PC-9 (cell line): Measurements from ENCODE around the gene LRRC59. TPM values are rescaled to one million over a fixed set of nuclear protein-coding genes. Genes with fewer than 3 reads are reported as not detected.

Experiments
- BruUV-seq: library from RNA; stranded (reverse); fragments of 400-500 nt; replicated peaks from 2 replicates; lab custom pipeline; 2021; lab: Mats Ljungman, UMichigan
- CTCF ChIA-PET: fragments of 300-600 bp; sonication (Branson Sonifier 250); formaldehyde crosslinking; loops from one replicate; lab custom pipeline; 2022; ENCODE audit warnings: antibody characterized with exemption; lab: Charles Lee
- POLR2A ChIA-PET: fragments of 300-600 bp; sonication (Branson Sonifier 250); formaldehyde crosslinking; loops from one replicate; lab custom pipeline; 2022; ENCODE audit warnings: antibody characterized with exemption; ENCODE audit not compliant: unreplicated experiment; lab: Charles Lee
- DNase-seq, 2 experiments: peaks; one replicate each; pipeline versions ENCODE4 v3.0.0 to v3.0.0-alpha.2; 2015 to 2022; ENCODE audit warnings: mixed read lengths in 1 of 2
- H2AFZ ChIP-seq: fragments of 200-600 bp; sonication (generic); 2 replicates; pipeline ENCODE4 v1.8.1; 2017; ENCODE audit warnings: antibody characterized with exemption
- H3F3A ChIP-seq: fragments of 200-600 bp; sonication (generic); 2 replicates; pipeline ENCODE4 v1.8.1; 2017; ENCODE audit warnings: antibody characterized with exemption, mild to moderate bottlenecking, low read depth; ENCODE audit not compliant: insufficient read depth
- H3K27ac ChIP-seq: fragments of 200-600 bp; sonication (generic); 2 replicates; pipeline ENCODE4 v1.6.1; 2016; ENCODE audit warnings: mixed run types
- H3K27me3 ChIP-seq: fragments of 200-600 bp; sonication (generic); 2 replicates; pipeline ENCODE4 v1.6.1; 2016; ENCODE audit warnings: low read depth, mixed run types; ENCODE audit not compliant: insufficient read depth
- H3K36me3 ChIP-seq: fragments of 200-600 bp; sonication (generic); 2 replicates; pipeline ENCODE4 v1.6.1; 2016; ENCODE audit warnings: low read depth, mixed run types
- H3K4me1 ChIP-seq: fragments of 200-600 bp; sonication (generic); replicated peaks from 2 replicates; pipeline ENCODE4 v1.6.1; 2016; ENCODE audit warnings: mixed run types; ENCODE audit not compliant: insufficient read depth
- H3K4me2 ChIP-seq: fragments of 200-600 bp; sonication (generic); 2 replicates; pipeline ENCODE4 v1.6.1; 2017; ENCODE audit warnings: mixed run types
- H3K4me3 ChIP-seq: fragments of 200-600 bp; sonication (generic); 2 replicates; pipeline ENCODE4 v1.6.1; 2016; ENCODE audit warnings: mixed run types
- H3K79me2 ChIP-seq: fragments of 200-600 bp; sonication (generic); 2 replicates; pipeline ENCODE4 v1.6.1; 2017; ENCODE audit warnings: low read depth, mixed run types
- H3K9me2 ChIP-seq: fragments of 200-600 bp; sonication (generic); 2 replicates; pipeline ENCODE4 v1.8.1; 2017; ENCODE audit warnings: mild to moderate bottlenecking; ENCODE audit not compliant: insufficient read depth
- H3K9me3 ChIP-seq: fragments of 200-600 bp; sonication (generic); 2 replicates; pipeline ENCODE4 v1.8.1; 2016; ENCODE audit warnings: low read depth; ENCODE audit not compliant: insufficient read depth
- H4K20me1 ChIP-seq: fragments of 200-600 bp; sonication (generic); 2 replicates; pipeline ENCODE4 v1.8.1; 2017; ENCODE audit not compliant: insufficient read depth
- EZH2 ChIP-seq: fragments of 200-600 bp; sonication (generic); IDR thresholded peaks from 2 replicates; pipeline ENCODE4 v1.8.0; 2017; ENCODE audit warnings: antibody characterized with exemption, low read depth
- intact Hi-C: fragments of 100-400 bp; cut with micrococcal nuclease; formaldehyde crosslinking; loops from one replicate; pipeline ENCODE4 v1.10.0; 2022; ENCODE audit not compliant: unreplicated experiment
- total RNA-seq: library from RNA; stranded (reverse); gene quantifications from 2 replicates; pipeline ENCODE4 v1.2.3, GENCODE V29; 2021
- TF ChIP-seq, protein P1 (sequence below): fragments of 200-600 bp; sonication (generic); conservative IDR thresholded peaks from 2 replicates; pipeline ENCODE4 v1.6.1; 2017; ENCODE audit warnings: mixed run types, antibody characterized with exemption, mild to moderate bottlenecking, moderate library complexity

Gene LRRC59
- total RNA-seq, 1 experiment from 2014 or later, result 102 TPM

DNA sequence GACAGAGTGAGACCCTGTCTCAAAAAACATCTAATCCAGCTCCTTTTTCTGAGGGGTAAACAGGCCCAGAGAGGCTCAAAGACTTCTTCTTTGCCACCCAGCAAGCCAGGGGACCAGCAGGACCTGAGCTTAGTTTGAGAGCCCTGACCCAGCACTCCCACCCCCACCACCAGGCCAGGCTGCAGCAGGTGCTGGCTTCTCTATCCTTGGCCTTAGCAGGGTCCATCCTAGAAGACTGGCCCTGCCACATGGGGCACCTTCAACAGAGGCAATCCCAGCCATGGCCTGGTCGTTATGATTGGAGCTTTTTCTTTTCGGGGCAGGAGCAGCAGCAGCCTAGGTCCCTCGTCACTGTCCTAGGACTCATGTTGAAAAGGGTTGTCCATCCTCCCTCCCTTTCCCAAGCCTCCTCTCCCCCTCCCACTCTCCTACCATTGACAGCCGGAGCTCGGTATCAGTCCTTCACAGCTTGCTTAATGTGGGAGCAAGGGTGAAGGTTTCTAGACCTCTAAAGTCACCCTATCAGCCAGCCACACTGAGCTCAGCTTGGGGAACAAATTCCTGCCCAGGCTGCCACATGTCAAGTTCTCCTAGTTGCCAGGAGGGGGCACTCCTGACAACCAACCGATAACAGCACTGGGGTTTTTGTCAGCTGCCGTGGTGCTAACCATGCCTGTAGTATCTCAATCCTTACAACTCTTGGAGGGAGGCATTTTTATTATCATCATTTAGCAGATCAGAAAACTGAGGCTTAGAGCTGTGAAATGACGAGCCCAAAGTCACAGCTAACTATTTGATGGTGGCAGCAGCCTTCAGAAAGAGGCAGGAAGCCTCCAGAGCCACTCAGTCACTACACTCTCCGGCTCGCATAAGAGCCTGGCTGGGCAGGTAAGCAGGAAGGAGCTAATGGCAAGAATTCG is 35.5 kb downstream of the LRRC59 start:
- BruUV-seq, result no TSS peak
- TF ChIP-seq EZH2, result no peak
- TF ChIP-seq, protein P1, sequence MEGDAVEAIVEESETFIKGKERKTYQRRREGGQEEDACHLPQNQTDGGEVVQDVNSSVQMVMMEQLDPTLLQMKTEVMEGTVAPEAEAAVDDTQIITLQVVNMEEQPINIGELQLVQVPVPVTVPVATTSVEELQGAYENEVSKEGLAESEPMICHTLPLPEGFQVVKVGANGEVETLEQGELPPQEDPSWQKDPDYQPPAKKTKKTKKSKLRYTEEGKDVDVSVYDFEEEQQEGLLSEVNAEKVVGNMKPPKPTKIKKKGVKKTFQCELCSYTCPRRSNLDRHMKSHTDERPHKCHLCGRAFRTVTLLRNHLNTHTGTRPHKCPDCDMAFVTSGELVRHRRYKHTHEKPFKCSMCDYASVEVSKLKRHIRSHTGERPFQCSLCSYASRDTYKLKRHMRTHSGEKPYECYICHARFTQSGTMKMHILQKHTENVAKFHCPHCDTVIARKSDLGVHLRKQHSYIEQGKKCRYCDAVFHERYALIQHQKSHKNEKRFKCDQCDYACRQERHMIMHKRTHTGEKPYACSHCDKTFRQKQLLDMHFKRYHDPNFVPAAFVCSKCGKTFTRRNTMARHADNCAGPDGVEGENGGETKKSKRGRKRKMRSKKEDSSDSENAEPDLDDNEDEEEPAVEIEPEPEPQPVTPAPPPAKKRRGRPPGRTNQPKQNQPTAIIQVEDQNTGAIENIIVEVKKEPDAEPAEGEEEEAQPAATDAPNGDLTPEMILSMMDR, result peak; percentile 92
- Histone ChIP-seq H3K27me3 (no peaks in the 10 kb centered on the region), H3K27ac (no peak overlapping the region), H3K79me2 (no peaks in the 10 kb centered on the region), H2AFZ (no peak overlapping the region), H3K4me1 (no peaks in the 10 kb centered on the region), H3K36me3 (no peaks in the 10 kb centered on the region; the same call in 1 of the 2 replicates), H3F3A (peaks cover 10% of the 10 kb centered on the region; the same call in 1 of the 2 replicates), H3K4me2 (no peak overlapping the region), H3K9me3 (no peaks in the 10 kb centered on the region), H4K20me1 (peaks cover 5% of the 10 kb centered on the region; the same call in 1 of the 2 replicates), H3K4me3 (no peak overlapping the region), H3K9me2 (no peaks in the 10 kb centered on the region)
- ChIA-PET POLR2A (interaction anchor here (0.7 kb wide), 1 partner anchor 142 kb away, joined by 3 read pairs; no protein-coding TSS in a partner anchor), CTCF (interaction anchor here (0.6 to 1.8 kb wide), 9 partner anchors 16 to 687 kb away, joined by 3 to 10 read pairs (median 4); partner anchors contain the start of genes LRRC59 and XYLT2)
- intact Hi-C loops, result loop anchor here (1.0 to 5.0 kb wide), 2 partner anchors 116 to 160 kb away; partner anchors contain the start of genes COL1A1 and RSAD1
- peak; percentile 46 to 56 for DNase-seq

DNA sequence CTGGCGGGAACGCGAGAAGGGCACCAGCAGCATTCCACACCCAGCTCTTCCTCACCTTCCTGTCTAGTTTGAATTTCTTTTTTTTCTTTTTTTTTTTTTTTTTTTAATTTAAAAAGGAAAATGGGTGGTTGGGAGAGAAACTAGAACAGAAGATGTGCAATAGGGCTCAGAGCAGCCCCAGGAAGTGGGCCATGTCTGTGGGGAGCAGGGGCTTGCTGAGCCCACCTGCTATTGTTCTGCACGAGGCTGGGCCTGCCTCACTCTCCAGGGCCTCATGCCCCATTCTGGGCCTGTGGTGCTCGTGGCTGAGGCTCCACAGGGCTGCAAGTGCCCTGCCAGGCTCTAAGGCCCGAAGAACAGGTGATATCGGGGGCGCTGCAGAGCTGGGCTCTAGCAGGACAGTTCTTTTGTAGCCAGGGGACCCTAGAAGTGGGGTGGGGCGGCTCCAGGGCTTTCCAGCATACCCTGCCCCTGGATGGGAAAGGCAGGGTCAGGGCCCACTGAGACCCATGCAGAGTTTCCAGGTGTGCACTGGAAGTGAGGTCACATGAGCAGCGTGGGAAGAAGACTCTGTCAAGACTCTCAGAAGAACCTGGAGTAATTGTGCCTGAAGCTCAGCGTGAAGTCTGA is 36.7 kb downstream of the LRRC59 start:
- POLR2A ChIA-PET, result no interaction called here
- Histone ChIP-seq H3K4me1 (no peaks in the 10 kb centered on the region), H3K79me2 (no peaks in the 10 kb centered on the region), H3K9me3 (no peaks in the 10 kb centered on the region), H3K4me2 (no peak overlapping the region), H3K9me2 (no peaks in the 10 kb centered on the region), H3K27ac (no peak overlapping the region), H3F3A (peaks cover 10% of the 10 kb centered on the region; the same call in 1 of the 2 replicates), H3K4me3 (no peak overlapping the region), H3K36me3 (0 out of 2 replicates have a peak, but pooled peaks cover 3% of the 10 kb centered on the region), H2AFZ (no peak overlapping the region), H4K20me1 (peaks cover 5% of the 10 kb centered on the region; the same call in 1 of the 2 replicates), H3K27me3 (no peaks in the 10 kb centered on the region)
- intact Hi-C loops, result loop anchor here (5.0 kb wide), 1 partner anchor 158 kb away; the partner anchor contains the start of gene COL1A1
- CTCF ChIA-PET, result no interaction called here
- TF ChIP-seq, protein P1, result no peak
- no peak for TF ChIP-seq EZH2
- no peak for DNase-seq
- BruUV-seq, result no TSS peak

DNA sequence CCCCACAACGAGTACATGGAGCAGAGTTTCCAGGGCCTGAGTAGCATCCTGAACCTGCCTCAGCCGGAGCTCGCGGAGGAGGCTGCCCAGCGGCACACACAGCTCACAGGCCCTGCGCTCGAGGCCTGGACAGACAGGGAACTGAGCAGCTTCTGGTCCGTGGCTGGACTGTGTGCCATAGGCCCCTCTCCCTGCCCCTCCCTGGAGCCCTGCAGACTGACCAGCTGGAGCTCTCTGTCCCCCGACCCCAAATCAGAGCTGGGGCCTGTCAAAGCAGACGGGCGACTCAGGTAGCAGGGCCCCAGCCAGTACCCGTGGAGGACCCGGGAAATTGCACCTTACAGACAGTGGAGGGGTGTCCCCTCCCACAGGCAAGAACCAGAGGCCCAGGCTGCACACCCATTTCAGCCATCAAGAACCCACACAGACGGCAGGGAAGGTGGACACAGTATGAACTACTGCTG is 37.3 kb downstream of the LRRC59 start:
- Histone ChIP-seq H3F3A (peaks cover 10% of the 10 kb centered on the region; the same call in 1 of the 2 replicates), H3K4me3 (no peak overlapping the region), H3K9me2 (no peaks in the 10 kb centered on the region), H3K27ac (no peak overlapping the region), H3K9me3 (no peaks in the 10 kb centered on the region), H2AFZ (no peak overlapping the region), H3K79me2 (no peaks in the 10 kb centered on the region), H3K4me2 (no peak overlapping the region), H3K27me3 (no peaks in the 10 kb centered on the region), H3K36me3 (0 out of 2 replicates have a peak, but pooled peaks cover 7% of the 10 kb centered on the region), H3K4me1 (no peaks in the 10 kb centered on the region), H4K20me1 (peaks cover 5% of the 10 kb centered on the region; the same call in 1 of the 2 replicates)
- intact Hi-C loops, result loop anchor here (5.0 kb wide), 1 partner anchor 158 kb away; the partner anchor contains the start of gene COL1A1
- POLR2A ChIA-PET, result no interaction called here
- BruUV-seq, result no TSS peak
- no peak for DNase-seq
- TF ChIP-seq, protein P1, result no peak
- no peak for TF ChIP-seq EZH2
- CTCF ChIA-PET, result no interaction called here
